Memory B cell (primary cell): ENCODE results near the gene KIAA0825.
"Not testable (repeated sequence)": the region's sequence is repeated elsewhere in the genome, so short reads cannot be mapped to it uniquely, and the experiment has no call there.

Experiments used
- ATAC-seq: fragments of 150-1000 bp; cut with Tn5 transposase; 2 replicates; pipeline ENCODE4 v1.10.0; 2021; ENCODE audit warnings: low read depth, mild to moderate bottlenecking, moderate library complexity
- DNase-seq, 2 donors: peaks; one replicate each; pipeline ENCODE4 v3.0.0; 2022; ENCODE audit warnings: low spot score in 2 of 2
- H3K27ac Mint-ChIP-seq: one replicate; pipeline ENCODE4 v1.8.0; 2022; ENCODE audit warnings: mild to moderate bottlenecking, moderate library complexity, mixed read lengths
- H3K27me3 Mint-ChIP-seq: one replicate; pipeline ENCODE4 v1.8.0; 2022; ENCODE audit warnings: mixed read lengths
- H3K36me3 Mint-ChIP-seq: one replicate; pipeline ENCODE4 v1.8.0; 2022; ENCODE audit warnings: mild to moderate bottlenecking, mixed read lengths
- H3K4me1 Mint-ChIP-seq: one replicate; pipeline ENCODE4 v1.8.0; 2022; ENCODE audit warnings: mixed read lengths
- H3K4me3 Mint-ChIP-seq: one replicate; pipeline ENCODE4 v1.8.0; 2022; ENCODE audit warnings: mild to moderate bottlenecking, moderate library complexity, mixed read lengths
- H3K9me3 Mint-ChIP-seq: one replicate; pipeline ENCODE4 v1.8.0; 2022; ENCODE audit warnings: mixed read lengths

Gene KIAA0825

DNA sequence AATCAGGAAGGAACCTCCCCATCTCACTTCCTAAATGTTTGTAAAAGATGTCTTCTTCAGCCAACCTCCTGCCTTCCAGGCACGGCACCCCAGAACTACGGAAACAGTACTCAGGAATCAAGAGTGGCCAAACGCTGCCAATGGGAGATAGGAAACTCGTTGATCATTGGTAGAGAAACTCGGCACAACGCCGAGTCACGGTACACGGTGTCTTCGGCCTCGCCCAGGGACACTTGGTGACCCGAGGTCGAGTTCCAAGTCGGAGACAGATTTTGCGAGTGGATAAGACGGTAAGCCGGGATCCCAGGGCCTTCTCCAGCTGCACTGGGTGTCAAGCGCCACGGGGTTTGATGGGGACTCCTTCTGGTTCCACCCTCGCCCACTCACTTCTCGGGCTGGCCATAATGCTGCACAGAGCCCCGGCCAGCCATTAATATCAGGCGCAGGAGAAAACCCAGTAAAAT is 343 bp downstream of the KIAA0825 start:
- H3K4me3 Mint-ChIP-seq = peak overlapping the region; percentile 98
- no peaks in the 10 kb centered on the region for H3K9me3 Mint-ChIP-seq
- peak overlapping the region; percentile 88 for H3K27ac Mint-ChIP-seq
- H3K4me1 Mint-ChIP-seq = peaks cover 17% of the 10 kb centered on the region
- no peak for DNase-seq
- H3K36me3 Mint-ChIP-seq = peaks cover 1% of the 10 kb centered on the region
- no peak for ATAC-seq
- H3K27me3 Mint-ChIP-seq = no peaks in the 10 kb centered on the region

DNA sequence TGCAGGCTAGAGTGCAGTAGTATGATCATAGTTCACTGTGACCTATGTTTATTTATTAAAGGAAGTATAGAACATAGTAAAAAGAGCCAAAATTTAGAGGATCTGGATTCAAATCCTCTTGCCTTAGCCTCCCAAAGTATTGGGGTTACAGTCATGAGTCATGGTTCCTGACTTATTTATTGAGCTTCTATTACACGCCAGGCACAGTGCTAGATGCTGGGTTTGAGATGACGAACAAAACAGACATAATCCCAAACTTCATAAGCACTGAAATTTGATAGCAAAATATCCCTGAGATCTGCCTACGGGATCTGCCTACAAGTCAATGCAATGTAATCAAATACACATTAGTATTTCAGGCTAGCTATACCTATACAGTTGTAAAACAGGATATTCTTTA is 2.5 kb downstream of the KIAA0825 start:
- no peaks in the 10 kb centered on the region for H3K9me3 Mint-ChIP-seq
- DNase-seq = no peak
- H3K4me3 Mint-ChIP-seq = no peak overlapping the region
- no peak overlapping the region for H3K27ac Mint-ChIP-seq
- H3K36me3 Mint-ChIP-seq = no peaks in the 10 kb centered on the region
- peaks cover 12% of the 10 kb centered on the region for H3K4me1 Mint-ChIP-seq
- ATAC-seq = no peak
- H3K27me3 Mint-ChIP-seq = no peaks in the 10 kb centered on the region

DNA sequence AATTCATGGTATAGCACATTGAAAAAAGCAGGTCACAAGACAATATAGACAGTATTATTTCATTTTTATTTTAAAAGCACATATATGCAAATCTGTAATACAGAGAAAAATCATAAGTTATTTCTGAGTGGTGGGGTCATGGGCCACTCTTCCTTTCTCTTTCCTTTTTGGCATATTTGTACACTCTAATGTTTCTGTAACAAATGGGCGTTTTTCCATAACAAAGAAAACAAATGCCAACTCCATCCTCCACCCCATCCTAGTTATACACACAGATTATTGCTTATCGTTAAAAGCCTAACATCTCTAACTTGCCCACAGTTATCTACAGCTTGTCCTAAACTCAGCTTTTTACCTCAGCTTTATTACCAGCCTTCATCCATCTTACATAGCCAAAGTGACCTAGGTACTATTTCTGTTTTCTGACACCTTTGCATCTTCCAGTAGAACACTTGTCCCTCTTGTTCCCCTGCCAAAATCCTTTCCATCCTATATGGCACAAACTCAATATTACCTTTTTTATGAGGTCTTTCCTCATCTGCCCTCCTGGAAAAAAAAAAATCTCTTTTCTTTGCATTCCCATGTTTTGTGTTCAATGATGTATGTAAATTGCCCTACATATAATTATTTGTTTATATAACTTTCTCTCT is 4.1 kb downstream of the KIAA0825 start:
- no peaks in the 10 kb centered on the region for H3K36me3 Mint-ChIP-seq
- peaks cover 8% of the 10 kb centered on the region for H3K4me1 Mint-ChIP-seq
- DNase-seq (no peak), ATAC-seq (no peak)
- H3K9me3 Mint-ChIP-seq = no peaks in the 10 kb centered on the region
- no peak overlapping the region for H3K4me3 Mint-ChIP-seq
- H3K27me3 Mint-ChIP-seq = no peaks in the 10 kb centered on the region
- no peak overlapping the region for H3K27ac Mint-ChIP-seq

DNA sequence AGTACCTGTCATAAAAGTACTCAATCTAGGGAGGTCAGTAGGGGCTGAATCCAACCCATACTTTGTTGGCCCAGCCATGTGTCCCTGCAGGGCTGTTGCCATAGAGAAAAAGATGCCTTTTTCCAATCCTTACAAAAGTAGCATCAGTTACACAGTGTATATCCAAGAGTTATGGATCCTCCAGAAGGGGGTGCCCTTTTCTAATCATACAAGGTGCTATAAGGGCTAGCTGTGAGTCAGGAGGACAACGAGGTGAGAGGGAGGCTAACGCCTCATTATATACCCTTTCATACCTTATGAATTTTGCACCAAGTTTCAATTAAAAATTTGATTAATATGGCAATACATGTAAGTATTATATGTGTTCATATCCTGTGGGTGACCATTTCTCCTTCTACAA is 4.8 kb downstream of the KIAA0825 start:
- no peak overlapping the region for H3K27ac Mint-ChIP-seq
- DNase-seq (no peak), ATAC-seq (no peak)
- H3K9me3 Mint-ChIP-seq = no peaks in the 10 kb centered on the region
- H3K4me3 Mint-ChIP-seq = no peak overlapping the region
- H3K4me1 Mint-ChIP-seq = peaks cover 3% of the 10 kb centered on the region
- H3K36me3 Mint-ChIP-seq = no peaks in the 10 kb centered on the region
- H3K27me3 Mint-ChIP-seq = no peaks in the 10 kb centered on the region

DNA sequence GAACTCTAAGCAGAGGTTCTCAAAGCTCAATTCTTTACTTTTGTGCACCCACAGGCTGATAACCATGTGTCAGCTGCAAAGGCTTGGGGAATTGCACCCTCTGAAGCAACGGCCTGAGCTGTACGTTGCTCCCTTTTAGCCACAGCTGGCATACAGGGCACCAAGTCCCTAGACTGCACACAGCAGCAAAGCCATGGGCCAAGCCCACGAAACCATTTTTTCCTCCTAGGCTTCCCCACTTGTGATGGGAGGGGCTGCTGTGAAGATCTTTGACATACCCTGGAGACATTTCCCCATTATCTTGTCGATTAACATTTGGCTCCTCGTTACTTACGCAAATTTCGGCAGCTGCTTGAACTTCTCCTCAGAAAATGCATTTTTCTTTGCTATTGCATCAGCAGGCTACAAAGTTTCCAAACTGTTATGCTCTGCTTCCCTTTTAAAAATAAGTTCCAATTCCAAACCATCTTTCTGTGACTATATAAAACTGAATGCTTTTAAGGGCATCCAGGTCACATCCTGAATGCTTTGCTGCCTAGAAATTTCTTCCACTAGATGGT is 23.0 kb downstream of the KIAA0825 start:
- Mint-ChIP-seq H3K4me3 (no peak overlapping the region), H3K27ac (no peak overlapping the region), H3K9me3 (peaks cover 2% of the 10 kb centered on the region), H3K36me3 (peaks cover 4% of the 10 kb centered on the region), H3K27me3 (no peaks in the 10 kb centered on the region), H3K4me1 (no peaks in the 10 kb centered on the region)
- no peak for ATAC-seq
- DNase-seq = no peak

DNA sequence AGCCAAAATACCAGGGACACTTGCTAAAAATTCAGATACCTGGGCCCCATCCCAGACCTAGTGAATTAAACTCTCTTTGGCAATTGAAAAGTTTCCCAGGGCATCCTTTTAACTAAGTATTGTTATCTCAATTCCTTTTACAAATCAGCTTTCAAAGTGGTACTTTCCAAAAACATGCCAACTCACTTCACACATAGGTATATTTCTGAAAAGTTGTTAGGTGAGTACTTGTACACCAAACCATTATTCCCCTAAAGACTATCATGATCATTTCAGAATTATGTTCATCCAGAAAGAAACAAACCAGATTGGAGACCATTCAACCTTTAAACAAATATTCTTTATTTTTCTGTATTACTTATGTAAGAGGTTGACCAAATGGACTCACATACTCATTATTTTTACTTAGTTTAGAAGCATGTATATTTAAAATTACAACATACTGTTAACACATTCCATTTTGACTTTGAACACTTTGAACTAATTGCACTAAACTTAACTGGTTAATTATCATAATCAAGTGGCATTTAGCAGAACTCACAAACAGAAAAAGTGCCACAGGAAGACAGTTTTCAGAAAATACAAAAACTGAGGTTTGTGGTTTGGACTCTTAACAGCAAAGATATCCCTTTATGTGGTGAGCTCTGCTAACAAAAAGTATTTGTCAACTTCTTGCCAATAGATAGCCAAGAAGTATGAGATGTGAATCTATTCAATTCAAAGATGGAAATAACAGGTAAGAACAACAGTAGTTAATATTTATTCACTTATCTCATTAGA is 40.7 kb downstream of the KIAA0825 start:
- Mint-ChIP-seq H3K27me3 (no peaks in the 10 kb centered on the region), H3K36me3 (no peaks in the 10 kb centered on the region), H3K27ac (no peak overlapping the region), H3K4me3 (no peak overlapping the region), H3K9me3 (no peaks in the 10 kb centered on the region), H3K4me1 (peaks cover 8% of the 10 kb centered on the region)
- ATAC-seq (peak; percentile 44), DNase-seq (peak in 1 of 2 donors; percentile 0)

DNA sequence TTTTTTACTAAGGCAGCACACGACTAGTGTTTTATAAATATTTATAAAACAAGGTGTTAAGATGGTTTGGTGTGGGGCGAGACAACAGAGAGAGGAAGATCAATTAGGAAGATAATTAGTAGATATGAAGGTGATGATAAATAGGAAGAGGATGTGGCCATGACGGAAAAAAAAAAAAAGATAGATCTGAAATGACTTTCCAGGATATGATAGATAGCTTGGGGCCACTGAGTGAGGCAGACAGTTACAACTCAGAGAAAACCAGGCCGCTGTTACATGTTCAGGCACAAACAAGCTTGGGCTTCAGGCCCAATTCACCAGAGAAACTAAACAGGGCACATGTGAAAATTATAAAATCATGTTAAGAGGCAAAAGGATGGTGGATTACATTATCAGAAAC is 43.2 kb downstream of the KIAA0825 start:
- no peak for DNase-seq
- H3K27ac Mint-ChIP-seq = no peak overlapping the region
- H3K9me3 Mint-ChIP-seq = no peaks in the 10 kb centered on the region
- no peak overlapping the region for H3K4me3 Mint-ChIP-seq
- H3K36me3 Mint-ChIP-seq = no peaks in the 10 kb centered on the region
- H3K4me1 Mint-ChIP-seq = peaks cover 8% of the 10 kb centered on the region
- no peak for ATAC-seq
- no peaks in the 10 kb centered on the region for H3K27me3 Mint-ChIP-seq

DNA sequence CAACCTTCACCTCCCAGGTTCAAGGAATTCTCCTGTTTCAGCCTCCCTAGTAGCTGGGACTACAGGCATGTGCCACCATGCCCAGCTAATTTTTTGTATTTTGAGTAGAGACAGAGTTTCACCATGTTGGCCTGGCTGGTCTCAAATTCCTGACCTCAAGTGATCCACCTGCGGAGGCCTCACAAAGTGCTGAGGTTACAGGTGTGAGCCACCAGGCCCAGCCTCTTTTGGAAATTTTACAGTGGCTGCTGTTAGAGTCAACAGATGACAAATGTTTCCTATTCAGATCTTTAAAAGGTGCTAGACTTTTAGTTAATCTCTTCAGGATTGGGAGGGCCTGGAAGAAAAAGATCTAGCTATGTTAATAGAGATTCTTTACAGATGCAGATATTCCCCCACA is 45.1 kb downstream of the KIAA0825 start:
- not testable (repeated sequence) for H3K36me3 Mint-ChIP-seq, DNase-seq, H3K27ac Mint-ChIP-seq, H3K4me1 Mint-ChIP-seq, H3K27me3 Mint-ChIP-seq, H3K9me3 Mint-ChIP-seq, ATAC-seq, H3K4me3 Mint-ChIP-seq

DNA sequence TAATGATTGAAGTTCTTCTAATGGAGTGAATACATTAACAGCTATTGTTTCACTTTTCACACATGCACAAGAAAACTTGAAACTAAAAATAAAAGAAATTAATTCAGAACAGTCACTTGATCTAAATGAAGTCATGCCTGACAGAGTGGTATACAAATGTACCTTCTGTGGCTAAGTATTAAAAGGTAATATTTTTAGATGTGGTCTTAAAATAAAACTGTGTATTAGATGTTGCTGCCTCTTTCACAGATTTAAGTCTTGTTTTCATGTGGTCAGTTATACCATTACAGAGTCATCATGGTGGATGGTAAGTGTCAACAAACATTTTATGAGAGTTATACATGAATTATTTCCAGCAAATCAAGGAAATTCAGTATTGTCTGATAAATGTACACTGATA is 47.0 kb downstream of the KIAA0825 start:
- Mint-ChIP-seq H3K27me3 (no peaks in the 10 kb centered on the region), H3K4me1 (no peaks in the 10 kb centered on the region), H3K27ac (no peak overlapping the region), H3K9me3 (no peaks in the 10 kb centered on the region), H3K4me3 (no peak overlapping the region), H3K36me3 (no peaks in the 10 kb centered on the region)
- no peak for ATAC-seq
- no peak for DNase-seq

DNA sequence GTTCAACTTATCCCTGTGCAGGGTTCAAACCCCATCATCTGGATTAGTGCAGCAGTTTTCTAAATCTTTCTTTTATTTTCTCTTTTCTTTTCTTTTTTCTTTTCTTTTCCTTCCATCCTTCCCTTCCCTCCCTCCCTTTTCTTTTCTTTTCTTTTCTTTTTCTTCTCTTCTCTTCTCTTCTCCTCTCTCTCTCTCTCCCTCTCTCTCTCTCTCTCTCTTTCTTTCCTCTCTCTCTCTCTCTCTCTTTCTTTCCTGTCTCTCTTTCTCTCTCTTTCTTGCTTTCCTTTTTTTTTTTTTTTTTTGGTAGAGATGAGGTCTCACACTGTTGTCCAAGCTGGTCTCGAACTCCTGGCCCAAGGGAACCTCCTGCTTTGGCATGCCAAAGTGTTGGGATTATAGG is 53.6 kb downstream of the KIAA0825 start:
- H3K9me3 Mint-ChIP-seq = no peaks in the 10 kb centered on the region
- no peak for ATAC-seq
- H3K27ac Mint-ChIP-seq = no peak overlapping the region
- no peak overlapping the region for H3K4me3 Mint-ChIP-seq
- DNase-seq = no peak
- H3K36me3 Mint-ChIP-seq = no peaks in the 10 kb centered on the region
- H3K27me3 Mint-ChIP-seq = no peaks in the 10 kb centered on the region
- no peaks in the 10 kb centered on the region for H3K4me1 Mint-ChIP-seq

DNA sequence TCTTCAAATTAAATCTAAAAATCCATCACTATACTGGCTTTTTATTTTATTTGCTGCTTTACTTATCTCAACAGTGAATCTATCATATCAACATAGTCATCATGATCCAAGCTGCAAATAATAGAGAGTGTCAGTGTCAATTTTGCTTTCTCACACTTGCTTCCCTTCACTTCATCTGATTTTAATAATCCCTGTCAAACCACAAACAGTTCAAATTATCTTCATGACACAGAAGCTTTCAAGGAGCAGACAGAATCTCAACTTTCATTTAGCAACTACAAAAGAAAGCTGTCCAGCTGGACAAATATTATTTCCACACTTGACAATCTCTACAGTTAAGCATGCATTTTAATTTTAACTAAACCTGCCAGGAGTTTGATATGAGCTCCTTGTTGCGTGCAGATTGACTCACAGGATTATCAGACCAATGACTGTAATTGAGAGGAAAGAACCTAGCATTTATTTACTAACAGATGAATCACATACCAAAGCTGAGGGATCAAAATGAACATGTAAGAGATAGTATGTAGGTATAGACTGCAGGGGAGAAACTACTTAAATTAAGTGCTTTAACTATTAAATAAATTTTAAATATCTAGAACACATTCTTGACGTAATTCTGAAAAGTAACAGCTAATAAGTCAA is 56.0 kb downstream of the KIAA0825 start:
- Mint-ChIP-seq H3K27me3 (no peaks in the 10 kb centered on the region), H3K9me3 (peaks cover 1% of the 10 kb centered on the region), H3K36me3 (no peaks in the 10 kb centered on the region), H3K4me1 (no peaks in the 10 kb centered on the region), H3K4me3 (no peak overlapping the region), H3K27ac (no peak overlapping the region)
- no peak for ATAC-seq
- DNase-seq = no peak

DNA sequence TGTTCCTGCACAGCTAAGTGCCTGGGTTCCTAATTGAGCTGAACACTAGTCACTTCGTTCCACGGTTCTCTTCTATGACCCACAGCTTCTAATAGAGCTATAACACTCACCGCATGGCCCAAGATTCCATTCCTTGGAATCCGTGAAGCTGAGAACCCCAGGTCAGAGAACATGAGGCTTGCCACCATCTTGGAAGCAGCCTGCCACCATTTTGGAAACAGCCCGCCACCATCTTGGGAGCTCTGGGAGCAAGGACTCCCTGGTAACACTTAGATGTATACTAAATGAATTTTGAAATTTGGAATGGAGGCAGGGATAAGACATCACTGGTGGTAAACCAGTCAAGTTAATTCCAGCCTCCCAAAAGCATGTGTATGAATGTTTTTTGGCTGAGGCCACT is 60.4 kb downstream of the KIAA0825 start:
- DNase-seq (no peak), ATAC-seq (no peak)
- H3K27me3 Mint-ChIP-seq = no peaks in the 10 kb centered on the region
- H3K4me3 Mint-ChIP-seq = no peak overlapping the region
- H3K9me3 Mint-ChIP-seq = peaks cover 1% of the 10 kb centered on the region
- H3K27ac Mint-ChIP-seq = no peak overlapping the region
- no peaks in the 10 kb centered on the region for H3K36me3 Mint-ChIP-seq
- H3K4me1 Mint-ChIP-seq = no peaks in the 10 kb centered on the region

DNA sequence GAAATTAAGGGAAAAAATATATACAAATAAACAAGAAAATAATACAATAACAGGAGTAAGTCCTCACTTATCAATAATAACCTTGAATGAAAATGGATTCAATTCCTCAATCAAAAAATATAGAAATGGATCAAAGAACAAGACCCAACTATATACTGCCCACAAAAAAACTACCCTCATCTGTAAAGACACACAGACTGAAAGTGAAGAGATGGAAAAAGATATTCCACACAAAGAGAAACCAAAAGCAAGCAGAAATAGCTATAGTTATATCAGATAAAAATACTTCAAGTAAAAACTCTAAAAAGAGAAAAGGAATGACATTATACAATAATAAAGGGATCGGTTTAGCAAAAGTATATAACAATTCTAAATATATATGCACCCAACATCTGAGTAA is 66.5 kb downstream of the KIAA0825 start:
- ATAC-seq (no peak), DNase-seq (no peak)
- Mint-ChIP-seq H3K27me3 (no peaks in the 10 kb centered on the region), H3K27ac (no peak overlapping the region), H3K9me3 (peaks cover 6% of the 10 kb centered on the region), H3K4me3 (no peak overlapping the region), H3K4me1 (no peaks in the 10 kb centered on the region), H3K36me3 (peaks cover 6% of the 10 kb centered on the region)

DNA sequence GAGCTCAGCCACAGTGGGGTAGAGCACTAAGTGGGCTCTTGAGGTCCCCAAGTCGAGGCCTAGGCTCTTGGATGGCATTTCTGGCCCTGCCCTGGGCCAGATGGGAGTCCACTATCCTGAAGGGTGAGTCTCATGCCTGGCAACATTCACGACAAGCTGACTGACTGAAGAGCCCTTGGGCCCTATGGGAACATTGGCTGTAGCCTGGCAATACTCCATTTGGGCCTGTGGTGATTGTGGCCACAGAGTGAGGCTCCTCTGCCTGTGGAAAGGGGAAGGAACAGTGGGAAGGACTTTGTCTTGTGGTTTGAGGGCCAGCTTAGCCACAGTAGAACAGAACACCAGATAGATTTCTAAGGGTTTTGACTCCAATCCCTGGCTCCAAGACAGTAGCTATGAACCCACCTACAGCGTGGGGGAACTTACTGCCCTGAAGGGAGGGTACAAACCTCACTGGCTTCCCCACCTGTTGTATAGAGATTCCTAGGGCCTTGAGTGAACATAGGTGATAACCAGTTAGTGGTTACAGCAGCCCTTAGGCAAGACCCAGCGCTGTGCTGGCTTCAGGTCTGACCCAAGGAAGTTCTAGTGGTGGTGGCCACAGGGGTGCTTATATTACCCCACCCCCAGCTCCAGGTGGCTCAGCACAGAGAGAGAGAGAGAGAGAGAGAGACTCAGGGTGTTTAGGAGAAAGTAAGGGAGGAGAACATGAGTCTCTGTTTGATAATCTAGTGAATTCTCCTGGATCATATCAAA is 72.4 kb downstream of the KIAA0825 start:
- Mint-ChIP-seq H3K27ac (no peak overlapping the region), H3K36me3 (peaks cover 10% of the 10 kb centered on the region), H3K4me1 (peaks cover 10% of the 10 kb centered on the region), H3K4me3 (no peak overlapping the region), H3K9me3 (peaks cover 7% of the 10 kb centered on the region), H3K27me3 (no peaks in the 10 kb centered on the region)
- no peak for ATAC-seq
- no peak for DNase-seq
